D721Med (cell line): ENCODE results near the gene MAD1L1.

ENCODE experiments used
- DNase-seq: peaks from one replicate; pipeline ENCODE4 v3.0.0; 2011; ENCODE audit warnings: low spot score; ENCODE audit not compliant: insufficient read length
- FAIRE-seq: peaks from 2 replicates; lab custom pipeline; 2011; peaks lifted over from hg19 to GRCh38; lab: Jason Lieb, UNC
- TF ChIP-seq, protein P1 (sequence below): IDR thresholded peaks from 2 replicates; pipeline ENCODE4 v1.5.1; 2012; ENCODE audit warnings: mild to moderate bottlenecking, control low read depth; ENCODE audit not compliant: insufficient read depth; ENCODE audit errors: missing control alignments

Gene MAD1L1

DNA sequence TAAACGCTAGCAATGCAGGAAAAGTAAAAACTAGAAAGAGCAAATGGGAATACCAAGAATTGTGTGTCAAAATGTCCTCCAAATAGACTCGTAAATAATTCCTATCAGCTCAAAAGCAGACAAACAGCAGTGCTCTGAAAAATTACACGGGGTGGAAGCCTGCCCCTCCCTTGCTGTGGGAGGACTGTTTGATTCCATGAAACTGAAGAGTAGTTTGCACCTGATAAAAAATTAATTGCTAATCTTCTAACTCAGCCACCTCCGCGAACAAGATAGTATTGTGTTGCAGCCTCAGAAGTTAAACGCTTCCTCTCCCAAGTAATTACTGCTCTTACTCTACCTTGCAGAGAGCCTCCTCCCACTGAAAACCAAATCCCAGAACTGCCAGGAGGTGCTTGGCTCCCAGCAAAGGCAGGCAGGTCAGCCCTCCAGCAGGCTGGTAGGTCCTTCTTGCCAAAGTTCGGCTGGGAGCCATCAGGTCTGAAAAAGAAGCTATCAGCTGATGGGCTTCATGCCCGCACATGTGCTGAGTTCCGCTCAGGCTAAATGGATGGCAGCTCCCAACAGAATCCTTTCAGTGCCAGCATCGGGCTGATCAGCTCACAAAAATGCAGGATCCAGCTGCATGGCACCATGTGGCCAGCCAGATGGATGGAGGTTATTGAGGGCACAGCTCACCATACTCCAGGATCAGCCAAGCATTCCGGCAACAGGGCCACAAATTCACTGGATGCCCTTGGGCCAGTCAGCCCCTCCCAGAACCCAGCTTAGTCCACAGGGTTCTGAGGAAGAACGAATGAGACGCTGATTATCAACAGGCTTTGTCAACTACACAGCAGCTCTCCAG lies 37.1 kb downstream of the MAD1L1 start:
- peak; percentile 5 for DNase-seq

DNA sequence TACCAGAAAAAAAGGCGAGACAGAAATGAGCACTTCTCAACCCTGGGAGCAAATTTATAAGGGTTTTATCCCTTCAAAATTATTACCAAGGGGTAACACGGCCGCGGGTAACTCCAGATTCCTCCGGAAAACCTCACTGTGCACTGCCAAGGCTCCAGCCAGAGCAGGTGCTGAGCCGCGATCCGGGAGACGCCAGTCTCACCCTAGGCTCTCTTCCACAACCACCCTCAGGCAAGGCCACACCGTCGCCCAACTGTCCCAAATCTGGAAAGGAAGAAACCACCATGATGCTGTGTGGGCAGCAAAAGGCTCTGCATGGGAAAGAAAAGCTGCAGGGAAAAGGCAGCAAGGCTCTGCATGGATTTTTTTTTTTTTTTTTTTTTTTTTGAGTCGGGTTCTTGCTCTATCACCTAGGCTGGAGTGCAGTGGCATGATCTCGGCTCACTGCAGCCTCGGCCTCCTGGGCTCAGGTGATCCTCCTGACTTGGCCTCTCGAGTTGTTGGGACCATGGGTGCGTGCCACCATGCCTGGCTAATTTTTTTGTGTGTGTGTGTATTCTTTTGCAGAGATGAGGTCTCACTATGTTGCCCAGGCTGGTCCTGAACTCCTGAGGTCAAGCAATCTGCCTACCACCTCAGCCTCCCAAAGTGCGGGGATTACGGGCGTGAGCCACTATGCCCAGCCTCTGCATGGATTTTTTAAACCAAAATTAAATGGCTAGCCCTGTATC lies 39.0 kb downstream of the MAD1L1 start:
- DNase-seq, result peak; percentile 3
- TF ChIP-seq, protein P1, sequence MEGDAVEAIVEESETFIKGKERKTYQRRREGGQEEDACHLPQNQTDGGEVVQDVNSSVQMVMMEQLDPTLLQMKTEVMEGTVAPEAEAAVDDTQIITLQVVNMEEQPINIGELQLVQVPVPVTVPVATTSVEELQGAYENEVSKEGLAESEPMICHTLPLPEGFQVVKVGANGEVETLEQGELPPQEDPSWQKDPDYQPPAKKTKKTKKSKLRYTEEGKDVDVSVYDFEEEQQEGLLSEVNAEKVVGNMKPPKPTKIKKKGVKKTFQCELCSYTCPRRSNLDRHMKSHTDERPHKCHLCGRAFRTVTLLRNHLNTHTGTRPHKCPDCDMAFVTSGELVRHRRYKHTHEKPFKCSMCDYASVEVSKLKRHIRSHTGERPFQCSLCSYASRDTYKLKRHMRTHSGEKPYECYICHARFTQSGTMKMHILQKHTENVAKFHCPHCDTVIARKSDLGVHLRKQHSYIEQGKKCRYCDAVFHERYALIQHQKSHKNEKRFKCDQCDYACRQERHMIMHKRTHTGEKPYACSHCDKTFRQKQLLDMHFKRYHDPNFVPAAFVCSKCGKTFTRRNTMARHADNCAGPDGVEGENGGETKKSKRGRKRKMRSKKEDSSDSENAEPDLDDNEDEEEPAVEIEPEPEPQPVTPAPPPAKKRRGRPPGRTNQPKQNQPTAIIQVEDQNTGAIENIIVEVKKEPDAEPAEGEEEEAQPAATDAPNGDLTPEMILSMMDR, result no peak
- FAIRE-seq, result no peak

More for the DNA sequence above, 37.1 kb downstream of the MAD1L1 start:
- TF ChIP-seq, protein P1, result no peak
- FAIRE-seq, result no peak

DNA sequence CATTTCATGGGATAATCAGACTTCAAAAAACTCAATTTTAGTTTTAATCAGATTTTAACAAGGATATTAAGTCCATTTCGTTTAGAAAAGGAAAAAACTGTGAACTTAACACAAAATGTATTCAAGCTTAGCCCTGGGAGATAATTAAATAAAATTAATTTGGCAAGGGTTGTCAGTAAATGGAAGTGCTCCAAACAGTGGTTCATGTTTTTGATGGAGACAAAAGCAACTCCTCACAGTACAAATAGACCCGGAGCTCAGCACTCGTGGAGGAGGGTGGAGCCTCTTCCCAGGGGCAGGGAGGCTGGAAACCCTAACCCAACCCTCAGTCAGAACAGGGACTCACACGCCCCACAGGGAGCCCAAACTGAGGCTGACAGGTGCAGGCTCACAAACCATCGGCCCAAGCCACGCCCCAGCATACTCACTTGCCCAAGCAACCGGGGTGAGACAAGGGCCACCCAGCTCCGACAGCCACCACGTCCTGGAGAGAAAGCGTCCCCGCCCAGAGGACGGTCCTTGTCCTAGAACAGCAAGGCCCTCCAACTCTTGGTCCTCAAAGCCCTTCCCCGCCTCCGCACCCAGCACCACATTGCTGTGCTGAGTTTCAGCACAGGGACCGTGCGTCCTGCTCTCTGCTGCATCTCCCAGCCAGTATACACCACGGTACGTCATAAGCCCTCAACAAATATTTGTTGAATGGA lies 39.8 kb downstream of the MAD1L1 start:
- FAIRE-seq (no peak), DNase-seq (no peak)
- TF ChIP-seq, protein P1, result no peak

DNA sequence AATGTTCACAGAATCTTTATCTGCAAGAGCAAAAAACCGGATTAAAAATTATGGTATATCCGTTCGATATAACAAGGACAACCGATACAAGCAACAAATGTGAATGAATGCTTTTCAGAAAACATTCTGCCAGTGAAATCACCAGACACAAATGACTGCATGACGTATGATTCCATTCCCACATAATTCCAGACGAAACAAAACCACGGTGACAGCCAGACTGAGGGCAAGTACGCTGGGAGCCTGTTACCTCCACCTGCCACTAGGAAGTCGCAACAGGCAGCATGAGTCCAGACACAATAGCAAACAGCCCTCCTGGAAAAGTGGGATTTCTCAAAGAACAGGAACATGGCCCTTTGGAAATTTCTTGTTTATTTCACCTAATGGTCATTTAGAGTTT lies 41.7 kb downstream of the MAD1L1 start:
- no peak for DNase-seq
- TF ChIP-seq, protein P1, result no peak
- FAIRE-seq, result no peak

DNA sequence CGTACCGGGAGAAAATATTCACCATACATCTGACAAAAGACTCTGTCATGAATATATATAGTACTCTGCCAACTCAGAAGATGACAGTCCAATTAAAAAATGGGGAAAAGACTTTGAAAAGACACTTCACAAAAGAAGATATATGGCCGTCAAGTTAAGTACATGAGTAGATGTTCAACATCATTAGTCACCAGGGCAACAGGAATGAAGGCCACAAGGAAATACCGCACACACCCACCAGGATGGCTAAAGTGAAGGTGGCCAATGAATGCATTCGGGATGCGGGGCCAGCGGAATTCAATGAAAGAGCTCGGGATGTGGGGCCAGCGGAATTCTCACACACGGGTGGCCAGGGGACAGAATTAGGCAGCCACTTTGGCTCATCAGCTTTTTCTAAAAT lies 42.2 kb downstream of the MAD1L1 start:
- FAIRE-seq (no peak), DNase-seq (no peak)
- TF ChIP-seq, protein P1, result no peak

DNA sequence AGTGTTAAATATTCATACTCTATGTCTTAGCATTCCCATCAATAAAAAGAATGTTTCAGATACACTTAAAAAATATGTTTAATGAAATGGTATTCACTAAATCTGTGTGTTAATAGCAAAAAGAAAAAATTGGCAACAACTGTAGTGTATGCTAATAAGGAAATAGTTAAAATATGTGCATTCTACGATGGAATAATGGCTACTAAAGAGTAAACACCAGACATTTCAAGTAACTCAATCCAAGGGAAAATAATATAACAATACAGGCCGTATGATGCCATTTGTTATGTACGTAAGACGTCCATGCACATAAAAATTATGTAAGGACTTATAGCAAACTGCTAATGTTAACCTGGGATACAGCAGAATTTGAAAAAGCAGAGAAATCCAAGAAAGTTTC lies 46.6 kb downstream of the MAD1L1 start:
- no peak for FAIRE-seq
- TF ChIP-seq, protein P1, result no peak

More for the DNA sequence above, 46.6 kb downstream of the MAD1L1 start:
- DNase-seq, result no peak
